Mesendoderm (in vitro differentiated cells): ENCODE results near the gene CD300LG. TPM values are rescaled to one million over a fixed set of nuclear protein-coding genes. Genes with fewer than 3 reads are reported as not detected.
"Not testable (repeated sequence)": the region's sequence is repeated elsewhere in the genome, so short reads cannot be mapped to it uniquely, and the experiment has no call there.

Experiments
- DNase-seq: peaks from one replicate; pipeline ENCODE4 v3.0.0; 2013
- H2AK5ac ChIP-seq: 2 replicates; pipeline ENCODE4 v1.6.1; 2013; ENCODE audit warnings: low read length, inconsistent platforms
- H2BK120ac ChIP-seq: 2 replicates; pipeline ENCODE4 v1.6.1; 2013; ENCODE audit warnings: low read depth, mild to moderate bottlenecking, low read length, moderate library complexity, mixed read lengths
- H2BK15ac ChIP-seq: replicated peaks from 2 replicates; pipeline ENCODE4 v1.6.1; 2013; ENCODE audit warnings: low read depth, mild to moderate bottlenecking, moderate library complexity
- H2BK5ac ChIP-seq: 2 replicates; pipeline ENCODE4 v1.6.1; 2013; ENCODE audit warnings: low read length, inconsistent platforms
- H3K18ac ChIP-seq: 2 replicates; pipeline ENCODE4 v1.6.1; 2013; ENCODE audit warnings: mild to moderate bottlenecking, low read length, mixed read lengths
- H3K23ac ChIP-seq: one replicate; pipeline ENCODE4 v1.6.1; 2013; ENCODE audit warnings: low read length
- H3K27ac ChIP-seq: 2 replicates; pipeline ENCODE4 v1.5.1; 2013; ENCODE audit warnings: low read depth, mild to moderate bottlenecking, inconsistent platforms, low read length, moderate library complexity
- H3K27me3 ChIP-seq: 2 replicates; pipeline ENCODE4 v1.6.1; 2013; ENCODE audit warnings: low read length, control low read depth, mild to moderate bottlenecking, inconsistent platforms; ENCODE audit not compliant: insufficient read depth, poor library complexity
- H3K36me3 ChIP-seq: 2 replicates; pipeline ENCODE4 v1.6.1; 2013; ENCODE audit warnings: low read length, inconsistent platforms; ENCODE audit not compliant: control insufficient read depth, insufficient read depth
- H3K4ac ChIP-seq: one replicate; pipeline ENCODE4 v1.6.1; 2013; ENCODE audit warnings: low read depth, mild to moderate bottlenecking, low read length, moderate library complexity
- H3K4me1 ChIP-seq: 2 replicates; pipeline ENCODE4 v1.6.1; 2013; ENCODE audit warnings: low read depth, low read length, inconsistent platforms; ENCODE audit not compliant: control insufficient read depth
- H3K4me2 ChIP-seq: 2 replicates; pipeline ENCODE4 v1.6.1; 2013; ENCODE audit warnings: low read length
- H3K4me3 ChIP-seq: 2 replicates; pipeline ENCODE4 v1.5.1; 2013; ENCODE audit warnings: mild to moderate bottlenecking, low read length
- H3K56ac ChIP-seq: one replicate; pipeline ENCODE4 v1.6.1; 2013; ENCODE audit warnings: low read length
- H3K79me1 ChIP-seq: 2 replicates; pipeline ENCODE4 v1.6.1; 2013; ENCODE audit warnings: low read length, inconsistent platforms
- H3K79me2 ChIP-seq: 2 replicates; pipeline ENCODE4 v1.6.1; 2013; ENCODE audit warnings: mild to moderate bottlenecking, low read length; ENCODE audit not compliant: control insufficient read depth, insufficient read depth
- H3K9ac ChIP-seq: 2 replicates; pipeline ENCODE4 v1.6.1; 2013; ENCODE audit warnings: low read length, inconsistent platforms
- H4K5ac ChIP-seq: one replicate; pipeline ENCODE4 v1.6.1; 2013; ENCODE audit warnings: low read length
- H4K8ac ChIP-seq: one replicate; pipeline ENCODE4 v1.6.1; 2013; ENCODE audit warnings: low read depth, mild to moderate bottlenecking, control low read depth, low read length, moderate library complexity
- WGBS: extraction: QIAGEN DNeasy Blood & Tissue Kit; methylation state at CpG from one replicate; pipeline ENCODE4 v1.1.7; 2013; ENCODE audit warnings: low lambda C conversion rate, missing lambda C conversion rate; ENCODE audit not compliant: insufficient coverage; ENCODE audit errors: extremely low coverage; 5-methylcytosine and 5-hydroxymethylcytosine counted together
- polyA plus RNA-seq, 2 experiments: library from polyadenylated mRNA; stranded (reverse); fragments of 200-250 nt; gene quantifications; one replicate each; pipeline ENCODE4 v1.2.3, GENCODE V29; 2013

The CD300LG gene, protein sequence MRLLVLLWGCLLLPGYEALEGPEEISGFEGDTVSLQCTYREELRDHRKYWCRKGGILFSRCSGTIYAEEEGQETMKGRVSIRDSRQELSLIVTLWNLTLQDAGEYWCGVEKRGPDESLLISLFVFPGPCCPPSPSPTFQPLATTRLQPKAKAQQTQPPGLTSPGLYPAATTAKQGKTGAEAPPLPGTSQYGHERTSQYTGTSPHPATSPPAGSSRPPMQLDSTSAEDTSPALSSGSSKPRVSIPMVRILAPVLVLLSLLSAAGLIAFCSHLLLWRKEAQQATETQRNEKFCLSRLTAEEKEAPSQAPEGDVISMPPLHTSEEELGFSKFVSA
- not detected for polyA plus RNA-seq (2013, experiment 1 of 2)
- not detected for polyA plus RNA-seq (2013, experiment 2 of 2)

DNA sequence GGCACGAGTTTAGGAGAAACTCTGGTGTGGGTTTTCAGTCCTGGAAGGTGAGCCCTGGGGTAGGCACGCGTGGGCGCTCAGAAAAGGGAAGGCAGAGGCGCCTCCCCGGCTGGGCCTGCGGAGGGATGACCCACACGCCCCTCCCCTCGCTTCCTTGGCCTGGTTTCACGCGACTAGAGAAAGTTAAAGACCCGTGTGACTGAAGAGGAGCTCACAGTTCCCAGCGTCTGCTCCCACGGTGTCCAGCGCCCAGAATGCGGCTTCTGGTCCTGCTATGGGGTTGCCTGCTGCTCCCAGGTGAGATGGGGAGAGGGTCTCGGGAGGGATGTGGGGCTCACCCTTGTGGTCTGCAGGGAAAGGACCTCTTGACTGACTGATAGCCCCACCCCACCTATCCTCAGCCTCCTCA is at the start of gene CD300LG:
Gene CD300LG (plus strand): TSS at position 214 of the 409 bp plus-strand sequence. CDS start 41 bp downstream, at position 255.
- Histone ChIP-seq H3K4me3 (no peak within 1 kb of the TSS), H3K4me1 (peaks cover 3% of the 10 kb centered on the region), H3K27me3 (no peaks in the 10 kb centered on the region), H3K36me3 (no peaks in the 10 kb centered on the region), H2AK5ac (no peak within 1 kb of the TSS), H2BK5ac (no peak within 1 kb of the TSS), H2BK15ac (no peak within 1 kb of the TSS), H4K8ac (no peak within 1 kb of the TSS), H4K5ac (no peak within 1 kb of the TSS), H3K9ac (peak within 1 kb of the TSS; percentile 40), H3K56ac (peak within 1 kb of the TSS; percentile 58), H3K27ac (no peak within 1 kb of the TSS), H2BK120ac (no peak within 1 kb of the TSS), H3K79me2 (no peaks in the 10 kb centered on the region), H3K18ac (no peak within 1 kb of the TSS), H3K4me2 (no peak within 1 kb of the TSS), H3K23ac (peak within 1 kb of the TSS; percentile 89), H3K4ac (no peak within 1 kb of the TSS), H3K79me1 (no peaks in the 10 kb centered on the region)
- DNase-seq = peak; percentile 16
- no CpG with 5 or more reads among the region's 17 CpGs for WGBS

- not testable (repeated sequence) for H3K36me3 ChIP-seq, H3K4me1 ChIP-seq, H3K9ac ChIP-seq, H4K5ac ChIP-seq, H3K27ac ChIP-seq, H4K8ac ChIP-seq, H3K23ac ChIP-seq, H2AK5ac ChIP-seq, H3K27me3 ChIP-seq, H3K79me2 ChIP-seq, H2BK120ac ChIP-seq, H3K18ac ChIP-seq, DNase-seq, H3K4me2 ChIP-seq, H3K4me3 ChIP-seq, H2BK5ac ChIP-seq, H3K79me1 ChIP-seq, H2BK15ac ChIP-seq, H3K4ac ChIP-seq, H3K56ac ChIP-seq
- WGBS = no CpG with 5 or more reads among the region's 9 CpGs
Measured at GRCh38 chr17:43798024-43798423, 49.0 kb upstream of the CD300LG start.

DNA sequence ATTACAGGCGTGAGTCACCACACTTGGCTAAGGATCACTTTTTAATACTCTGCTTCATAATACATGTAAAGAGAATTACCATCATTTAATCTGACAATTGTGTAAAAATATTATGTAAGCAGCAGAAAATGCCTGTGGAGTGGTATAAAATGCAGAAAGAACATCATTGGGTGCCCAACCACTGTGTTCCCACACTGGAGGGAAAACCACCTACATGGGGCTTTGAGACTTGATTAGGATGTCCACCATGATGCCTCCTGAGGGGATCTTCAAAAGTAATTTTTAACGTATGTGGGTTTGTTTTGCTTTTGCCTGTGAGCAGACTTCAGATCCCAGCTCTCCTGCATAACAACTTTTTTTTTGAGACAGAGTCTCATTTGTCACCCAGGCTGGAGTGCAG is 47.9 kb upstream of the CD300LG start:
- Histone ChIP-seq H3K79me2 (no peaks in the 10 kb centered on the region), H3K27ac (no peak overlapping the region), H2BK5ac (no peak overlapping the region), H3K4ac (no peak overlapping the region), H2BK15ac (no peak overlapping the region), H3K23ac (no peak overlapping the region), H3K4me2 (no peak overlapping the region), H3K4me1 (no peaks in the 10 kb centered on the region), H2AK5ac (no peak overlapping the region), H3K56ac (no peak overlapping the region), H3K27me3 (no peaks in the 10 kb centered on the region), H3K4me3 (no peak overlapping the region), H3K36me3 (no peaks in the 10 kb centered on the region), H2BK120ac (no peak overlapping the region), H3K18ac (no peak overlapping the region), H4K5ac (no peak overlapping the region), H4K8ac (no peak overlapping the region), H3K79me1 (no peaks in the 10 kb centered on the region), H3K9ac (no peak overlapping the region)
- no peak for DNase-seq
- WGBS = no CpG with 5 or more reads among the region's 2 CpGs

DNA sequence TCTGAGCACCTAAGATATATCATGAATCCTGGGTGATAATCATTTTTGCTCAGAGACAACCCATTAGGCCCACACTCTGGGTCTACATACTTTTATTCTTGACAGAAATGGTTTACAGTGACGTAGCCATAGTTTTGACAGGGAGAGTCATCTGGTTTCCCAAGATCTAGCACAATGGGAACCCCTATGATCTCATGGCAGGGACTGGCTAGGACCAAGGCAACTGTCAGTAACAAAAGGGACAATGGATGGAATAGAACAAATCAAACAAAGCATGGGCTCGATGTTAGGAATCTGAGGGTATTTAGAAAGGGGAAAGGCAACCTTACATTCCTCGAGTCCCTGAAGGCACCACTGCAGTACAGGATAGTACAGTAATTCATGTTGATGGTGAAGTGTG is 46.2 kb upstream of the CD300LG start:
- H2BK5ac ChIP-seq = no peak overlapping the region
- no peak overlapping the region for H3K4ac ChIP-seq
- no peak overlapping the region for H3K56ac ChIP-seq
- WGBS = no CpG with 5 or more reads among the region's 3 CpGs
- no peak overlapping the region for H4K5ac ChIP-seq
- no peak overlapping the region for H3K4me2 ChIP-seq
- H2BK15ac ChIP-seq = no peak overlapping the region
- H3K79me1 ChIP-seq = no peaks in the 10 kb centered on the region
- DNase-seq = no peak
- no peaks in the 10 kb centered on the region for H3K36me3 ChIP-seq
- H2AK5ac ChIP-seq = no peak overlapping the region
- no peak overlapping the region for H4K8ac ChIP-seq
- H3K4me3 ChIP-seq = no peak overlapping the region
- H3K79me2 ChIP-seq = no peaks in the 10 kb centered on the region
- no peak overlapping the region for H2BK120ac ChIP-seq
- no peak overlapping the region for H3K9ac ChIP-seq
- H3K27me3 ChIP-seq = no peaks in the 10 kb centered on the region
- no peaks in the 10 kb centered on the region for H3K4me1 ChIP-seq
- no peak overlapping the region for H3K23ac ChIP-seq
- no peak overlapping the region for H3K27ac ChIP-seq
- H3K18ac ChIP-seq = no peak overlapping the region

DNA sequence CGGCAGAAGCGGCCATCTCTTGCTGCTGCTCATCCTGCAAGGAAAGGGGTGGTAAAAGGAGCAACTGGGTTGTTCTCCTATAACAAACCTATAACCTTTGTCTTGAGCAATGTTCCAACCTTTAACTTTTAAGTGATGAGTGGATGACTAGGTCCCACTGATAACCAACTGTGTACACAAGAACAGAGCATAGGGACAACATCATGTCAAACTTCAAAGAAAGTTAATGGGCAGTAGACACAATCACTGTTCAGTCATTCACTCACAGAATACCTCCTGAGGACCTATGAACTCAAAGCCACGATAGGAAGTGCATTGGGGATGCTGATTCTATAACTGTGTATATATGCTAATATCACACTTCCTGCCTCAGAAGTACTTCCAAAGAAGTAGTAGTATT is 45.1 kb upstream of the CD300LG start:
- no peaks in the 10 kb centered on the region for H3K27me3 ChIP-seq
- no CpG with 5 or more reads among the region's 3 CpGs for WGBS
- no peak overlapping the region for H4K8ac ChIP-seq
- no peak overlapping the region for H3K18ac ChIP-seq
- H3K4ac ChIP-seq = no peak overlapping the region
- H3K79me2 ChIP-seq = no peaks in the 10 kb centered on the region
- no peaks in the 10 kb centered on the region for H3K36me3 ChIP-seq
- H3K27ac ChIP-seq = no peak overlapping the region
- H2BK120ac ChIP-seq = no peak overlapping the region
- no peaks in the 10 kb centered on the region for H3K79me1 ChIP-seq
- no peaks in the 10 kb centered on the region for H3K4me1 ChIP-seq
- H3K9ac ChIP-seq = no peak overlapping the region
- no peak overlapping the region for H4K5ac ChIP-seq
- H3K4me2 ChIP-seq = no peak overlapping the region
- no peak overlapping the region for H3K56ac ChIP-seq
- H3K23ac ChIP-seq = no peak overlapping the region
- H2BK5ac ChIP-seq = no peak overlapping the region
- no peak for DNase-seq
- no peak overlapping the region for H3K4me3 ChIP-seq
- H2AK5ac ChIP-seq = no peak overlapping the region
- no peak overlapping the region for H2BK15ac ChIP-seq

GRCh38 chr17:43803758-43804157 is 43.2 kb upstream of the CD300LG start:
- peak; percentile 32 for DNase-seq
- Histone ChIP-seq H4K8ac (no peak overlapping the region), H2BK5ac (no peak overlapping the region), H3K9ac (no peak overlapping the region), H3K56ac (no peak overlapping the region), H3K18ac (no peak overlapping the region), H3K36me3 (no peaks in the 10 kb centered on the region), H3K23ac (no peak overlapping the region), H3K27ac (no peak overlapping the region), H2AK5ac (no peak overlapping the region), H3K4me1 (no peaks in the 10 kb centered on the region), H3K4me3 (no peak overlapping the region), H3K4ac (no peak overlapping the region), H3K27me3 (no peaks in the 10 kb centered on the region), H3K79me2 (no peaks in the 10 kb centered on the region), H4K5ac (no peak overlapping the region), H3K79me1 (no peaks in the 10 kb centered on the region), H3K4me2 (no peak overlapping the region), H2BK120ac (no peak overlapping the region), H2BK15ac (no peak overlapping the region)
- no CpG with 5 or more reads among the region's 4 CpGs for WGBS
